Measurements from ENCODE around the gene ZNF280D. TPM values are rescaled to one million over a fixed set of nuclear protein-coding genes. Genes with fewer than 3 reads are reported as not detected.

The ZNF280D gene
- total RNA-seq, 1 experiment from 2014 or later: 25.3 TPM

GRCh38 chr15:56757875-56758274 is 24.6 kb upstream of the ZNF280D start:
- POLR2A ChIA-PET: no interaction called here
- no peaks in the 10 kb centered on the region for H3K4me1 ChIP-seq (ENCODE audit: control insufficient read depth in 1 of 2, insufficient read depth in 2 of 2, low read length in 2 of 2)
- no TSS peak for BruUV-seq (replicated peaks)
- RAD21 ChIA-PET (ENCODE audit: low non-redundant PET in 1 of 2, low total read pairs in 2 of 2, uncharacterized antibody in 2 of 2, unreplicated experiment in 2 of 2): no interaction called here
- H3K9ac ChIP-seq (ENCODE audit: low read length): no peak overlapping the region
- no peak overlapping the region for H3K4me3 ChIP-seq (replicated peaks in 1 of 2; ENCODE audit: low read depth in 1 of 2, low read length in 2 of 2)
- no peaks in the 10 kb centered on the region for H3K79me2 ChIP-seq (ENCODE audit: insufficient read depth, low read length)
- H3K27ac ChIP-seq (ENCODE audit: low read depth, low read length): no peak overlapping the region
- H2AFZ ChIP-seq (ENCODE audit: low read depth, low read length, poor library complexity, severe bottlenecking): no peak overlapping the region
- H3K4me2 ChIP-seq (ENCODE audit: low read length): no peak overlapping the region
- no peaks in the 10 kb centered on the region for H3K9me3 ChIP-seq (ENCODE audit: control insufficient read depth in 1 of 2, insufficient read depth in 1 of 2, low read depth in 1 of 2, low read length in 2 of 2)
- H3K9me2 ChIP-seq (ENCODE audit: insufficient read depth): no peaks in the 10 kb centered on the region
- TF ChIP-seq EGR1 (IDR thresholded peaks at IDR 0.05; ENCODE audit: low read depth) (no peak), FOSL1 (IDR thresholded peaks at IDR 0.05; ENCODE audit: low read depth) (no peak), ELF1 (IDR thresholded peaks at IDR 0.05; ENCODE audit: borderline replicate concordance, low read depth) (no peak), ZNF274 (IDR thresholded peaks at IDR 0.05; ENCODE audit: low read depth, low read length) (no peak), CTCF (IDR thresholded peaks at IDR 0.05 in 2 of 3, conservative IDR thresholded peaks at IDR 0.05 in 1 of 3; ENCODE audit: borderline replicate concordance in 1 of 3, insufficient read depth in 1 of 3, low read depth in 2 of 3, low read length in 2 of 3) (no peak), CEBPB (IDR thresholded peaks at IDR 0.05; ENCODE audit: low read depth) (no peak), SIN3A (IDR thresholded peaks at IDR 0.05; ENCODE audit: low read depth) (no peak), EZH2phosphoT487 (IDR thresholded peaks at IDR 0.05; ENCODE audit: borderline replicate concordance) (no peak), RAD21 (IDR thresholded peaks at IDR 0.05; ENCODE audit: low read depth) (no peak), ZBTB33 (IDR thresholded peaks at IDR 0.05; ENCODE audit: extremely low read depth, insufficient replicate concordance, low read length) (no peak)
- TF ChIP-seq, protein P1, sequence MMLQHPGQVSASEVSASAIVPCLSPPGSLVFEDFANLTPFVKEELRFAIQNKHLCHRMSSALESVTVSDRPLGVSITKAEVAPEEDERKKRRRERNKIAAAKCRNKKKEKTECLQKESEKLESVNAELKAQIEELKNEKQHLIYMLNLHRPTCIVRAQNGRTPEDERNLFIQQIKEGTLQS (IDR thresholded peaks at IDR 0.05): no peak
- H3K36me3 ChIP-seq (ENCODE audit: control insufficient read depth in 1 of 2, insufficient read depth in 2 of 2, low read length in 2 of 2): no peaks in the 10 kb centered on the region
- CTCF ChIA-PET: no interaction called here
- no peak for ATAC-seq
- intact Hi-C loops (cut with micrococcal nuclease): no loop called here
- DNase-seq (ENCODE audit: low read depth, low spot score): no peak
- H4K20me1 ChIP-seq (ENCODE audit: insufficient read depth): no peaks in the 10 kb centered on the region
- no peaks in the 10 kb centered on the region for H3K27me3 ChIP-seq (ENCODE audit: insufficient read depth, low read length)
